ENCODE results near the gene GBF1.
"Not testable (repeated sequence)": the region's sequence is repeated elsewhere in the genome, so short reads cannot be mapped to it uniquely, and the experiment has no call there.

Gene GBF1

DNA sequence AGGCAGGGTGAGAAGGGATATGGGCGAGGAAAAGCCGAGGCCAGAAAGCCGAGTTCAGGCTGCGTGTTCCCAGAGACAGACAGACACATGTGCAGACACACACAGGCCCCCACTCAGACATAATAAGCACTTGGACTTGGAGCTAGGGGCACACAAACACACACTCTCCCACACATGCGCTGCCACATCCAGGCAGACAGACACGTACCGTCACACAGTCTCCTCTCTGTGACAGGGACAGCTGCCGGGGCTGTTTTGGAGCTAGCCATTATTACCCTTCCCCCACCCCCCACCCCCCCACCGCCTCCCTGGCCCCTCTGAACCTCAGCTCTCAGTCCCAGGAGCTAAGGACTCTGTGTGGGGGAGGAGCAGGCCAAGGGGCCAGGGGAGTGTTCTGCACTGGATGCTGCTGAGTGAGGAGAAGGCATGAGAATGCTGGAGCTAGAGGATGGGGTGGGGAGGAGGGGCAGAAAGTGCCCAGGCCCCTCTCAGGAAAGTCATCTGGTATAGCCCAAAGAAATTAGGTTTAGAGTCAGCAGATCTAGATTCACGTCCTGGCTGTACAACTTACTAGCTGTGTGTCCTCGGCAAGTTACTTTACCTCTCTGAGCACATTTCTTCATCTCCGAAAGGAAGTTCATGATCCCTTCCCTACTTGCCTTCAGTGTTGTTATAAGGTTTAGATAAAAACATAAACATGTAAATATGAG lies 10.3 kb upstream of the GBF1 start:
- DNase-seq, result no peak

DNA sequence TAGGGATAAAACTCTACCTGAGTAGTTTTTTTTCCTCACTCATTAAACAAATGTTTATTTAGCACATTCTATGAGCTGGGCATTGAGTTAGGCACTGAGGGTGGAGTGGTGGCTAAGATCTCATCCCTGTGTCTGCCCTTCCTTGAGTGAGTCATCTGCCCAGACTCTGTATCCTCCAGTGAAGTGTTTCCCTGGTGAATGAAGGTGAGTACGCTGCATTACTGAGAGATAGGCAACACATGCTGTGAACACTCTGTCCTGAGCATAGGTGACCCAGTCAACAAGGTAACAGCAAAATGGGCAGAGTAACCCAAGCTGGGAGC lies 9.8 kb upstream of the GBF1 start:
- no peak for DNase-seq

DNA sequence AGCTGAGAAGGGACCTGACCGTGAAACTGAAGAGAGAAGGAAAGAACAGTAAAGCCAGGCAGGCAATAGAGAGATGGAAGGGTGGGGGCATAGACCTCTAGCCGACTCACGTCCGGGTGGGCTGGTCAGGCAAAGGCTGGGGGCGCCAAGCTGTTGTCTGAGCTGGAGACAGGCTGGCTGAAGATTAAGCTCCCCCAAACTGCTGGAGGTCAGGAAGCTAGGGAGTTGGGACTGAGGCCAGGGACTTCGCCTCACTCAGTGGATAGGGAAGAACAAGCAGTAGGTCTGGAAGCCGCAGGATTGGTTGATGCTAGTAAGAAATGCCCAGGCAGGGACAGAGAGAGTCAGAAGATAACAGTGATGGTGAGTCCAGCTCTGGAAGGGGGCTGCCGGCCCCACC lies 9.3 kb upstream of the GBF1 start:
- DNase-seq, result no peak

DNA sequence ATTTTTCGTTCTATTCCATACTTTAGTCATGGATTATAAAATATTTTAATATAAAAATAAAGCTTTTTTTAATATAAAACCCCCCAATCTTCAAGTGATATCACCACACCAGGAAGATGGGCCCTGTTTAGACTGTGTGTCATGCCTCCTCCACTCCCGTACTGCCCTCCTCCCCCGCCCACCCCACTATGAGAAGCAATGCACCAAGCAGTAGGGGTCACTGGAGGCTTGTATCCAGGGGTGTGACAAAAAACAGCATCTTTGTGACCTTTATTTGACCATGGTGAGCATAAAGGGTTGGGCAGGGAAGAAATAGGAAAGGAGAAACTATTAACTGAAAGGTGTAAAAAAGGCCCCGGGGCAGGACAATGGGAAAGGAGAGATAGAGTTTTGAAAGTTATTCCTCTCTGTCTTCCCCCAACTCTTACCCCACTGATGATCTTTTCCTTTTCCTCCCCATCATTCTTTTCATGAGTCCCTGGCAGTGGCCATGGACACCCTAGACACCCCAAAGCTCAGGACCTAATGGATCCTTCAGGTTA lies 7.5 kb upstream of the GBF1 start:
- DNase-seq, result no peak

DNA sequence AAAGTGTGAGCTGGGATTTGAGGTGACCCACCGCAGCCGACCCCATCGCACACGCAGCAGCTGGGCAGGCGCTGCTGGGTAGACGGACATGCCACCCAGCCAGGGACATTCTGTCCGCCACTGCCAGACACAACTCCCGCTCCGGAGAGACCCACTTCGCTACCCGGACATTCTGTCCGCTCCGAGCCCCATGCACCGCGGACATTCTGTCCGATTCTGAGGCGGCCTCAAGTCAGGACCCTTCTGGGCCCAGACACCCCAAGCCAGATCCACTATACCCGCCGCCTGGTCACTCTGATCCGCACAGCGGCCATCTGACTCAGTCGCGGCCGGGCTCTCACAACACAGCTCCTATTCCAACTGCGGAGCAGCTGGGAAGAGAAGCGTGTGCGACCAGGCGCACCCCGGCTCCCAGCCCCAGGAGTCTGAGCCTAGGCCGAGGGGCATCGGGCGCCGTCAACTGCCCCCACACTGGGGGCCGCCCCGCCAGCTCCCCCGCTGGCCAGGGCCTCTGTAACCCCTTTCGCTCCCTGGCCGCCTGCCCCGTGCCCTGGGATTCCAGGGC lies 4.8 kb upstream of the GBF1 start:
- no peak for DNase-seq

DNA sequence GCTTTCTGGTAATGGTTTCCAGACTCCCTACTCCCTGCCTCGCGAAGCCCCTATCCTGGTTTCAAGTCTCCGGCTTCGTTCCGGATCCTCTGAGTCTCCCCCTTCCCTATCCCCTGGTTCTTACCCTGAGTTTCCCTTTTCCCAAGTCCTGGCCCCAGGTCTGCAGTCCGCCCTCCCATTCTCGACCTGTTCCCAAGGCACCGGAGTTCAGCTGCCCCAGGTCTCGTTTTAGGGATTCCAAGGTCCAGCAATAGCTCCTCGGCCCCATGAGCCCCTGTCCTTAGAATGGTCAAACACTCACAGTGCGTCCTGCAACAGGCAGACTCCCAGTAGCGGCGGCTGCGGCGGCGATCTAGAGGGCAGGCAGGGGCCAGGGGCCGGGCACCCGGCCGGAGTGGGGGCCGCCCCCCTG lies 4.3 kb upstream of the GBF1 start:
- no peak for DNase-seq

DNA sequence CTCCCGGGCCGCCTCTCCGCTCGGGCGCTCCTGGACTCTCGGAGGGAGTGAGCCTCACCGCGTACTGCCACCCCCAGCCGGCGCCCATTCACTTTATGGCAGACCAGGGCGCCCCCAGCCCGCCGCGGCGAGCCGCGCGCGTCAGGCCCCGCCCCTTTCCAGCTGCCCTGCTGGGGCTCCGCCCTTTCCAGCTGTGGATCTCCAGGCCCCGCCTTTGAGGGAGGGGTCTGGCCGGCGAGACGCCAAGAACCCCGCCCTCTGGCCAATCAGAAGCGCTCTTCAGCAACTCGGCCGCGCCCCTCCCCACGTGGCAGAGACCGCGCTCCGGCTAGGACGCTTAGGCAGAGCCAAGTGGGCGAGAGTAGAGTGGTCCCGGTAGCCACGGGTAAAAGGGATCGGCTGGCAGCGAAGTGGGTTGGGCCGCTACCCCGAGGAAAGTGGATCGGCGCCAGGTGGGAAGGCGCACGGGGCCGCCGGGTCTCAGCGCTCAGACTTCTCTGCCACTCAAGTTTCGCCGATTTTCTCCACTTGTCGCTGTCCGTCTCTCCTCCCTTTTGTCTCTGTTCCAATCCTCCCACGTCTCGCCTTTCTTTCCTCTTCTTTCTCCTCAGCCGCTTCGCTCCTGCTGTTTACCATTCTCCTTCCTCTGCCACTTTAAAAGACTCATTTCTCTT lies 3.8 kb upstream of the GBF1 start, which contains the start of gene PITX3:
Gene PITX3, minus strand, starts transcription at position 69 of the 674 bp plus-strand sequence. CDS start 9,432 bp downstream, outside the sequence.
- DNase-seq, result no peak

DNA sequence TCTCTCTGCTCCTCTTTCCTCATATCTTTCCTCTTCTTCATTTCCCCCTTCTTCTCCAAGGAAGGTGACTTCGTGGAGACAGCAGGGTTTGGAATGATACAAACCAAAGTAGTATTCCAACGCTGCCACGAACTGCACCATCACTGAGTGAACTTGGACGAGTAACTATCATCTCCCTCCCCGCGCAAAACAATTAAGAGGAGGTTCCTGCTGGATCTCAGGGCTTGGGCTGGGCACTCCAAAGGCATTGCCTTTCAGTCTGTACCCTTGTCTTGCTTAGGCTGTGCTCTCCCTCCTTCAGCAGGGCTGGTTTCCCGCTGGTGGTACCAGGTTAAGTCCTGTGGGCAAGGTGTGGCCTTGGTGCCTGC lies 3.2 kb upstream of the GBF1 start:
- DNase-seq, result no peak

DNA sequence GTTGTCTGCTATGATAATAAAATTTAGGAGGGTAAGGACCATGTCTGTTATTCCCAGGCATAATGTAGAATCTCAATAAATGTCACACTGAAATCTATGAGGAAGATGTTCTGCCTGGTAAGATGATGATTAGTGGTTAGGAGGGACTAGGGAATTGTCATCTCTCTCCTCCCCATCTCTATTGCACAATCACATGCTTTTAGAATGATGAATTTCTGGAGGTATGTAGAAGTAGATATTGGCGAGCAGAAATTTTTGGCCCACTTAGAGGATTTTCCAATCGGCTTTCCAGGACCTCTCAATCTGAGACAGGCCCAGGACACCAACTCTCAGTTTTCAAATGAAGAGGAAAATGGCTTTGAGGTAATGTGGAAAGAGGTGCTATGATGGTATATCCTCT lies 2.0 kb upstream of the GBF1 start:
- no peak for DNase-seq

DNA sequence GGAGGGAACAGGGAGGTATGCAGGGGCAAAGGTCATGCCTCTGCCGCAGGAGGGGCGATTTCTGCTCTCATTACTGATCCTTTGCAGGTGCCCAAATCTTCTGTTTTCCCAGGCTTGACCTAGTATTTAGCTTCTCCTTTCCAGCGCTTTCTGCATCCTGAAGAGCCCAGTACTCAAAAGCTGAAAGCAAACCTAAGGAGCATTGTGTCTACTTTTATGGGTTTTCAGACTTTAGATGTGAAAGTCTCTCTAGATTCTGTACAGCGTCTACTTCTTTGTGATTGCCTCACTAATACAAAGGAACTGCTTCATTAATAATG lies 560 bp downstream of the GBF1 start:
- DNase-seq, result no peak

DNA sequence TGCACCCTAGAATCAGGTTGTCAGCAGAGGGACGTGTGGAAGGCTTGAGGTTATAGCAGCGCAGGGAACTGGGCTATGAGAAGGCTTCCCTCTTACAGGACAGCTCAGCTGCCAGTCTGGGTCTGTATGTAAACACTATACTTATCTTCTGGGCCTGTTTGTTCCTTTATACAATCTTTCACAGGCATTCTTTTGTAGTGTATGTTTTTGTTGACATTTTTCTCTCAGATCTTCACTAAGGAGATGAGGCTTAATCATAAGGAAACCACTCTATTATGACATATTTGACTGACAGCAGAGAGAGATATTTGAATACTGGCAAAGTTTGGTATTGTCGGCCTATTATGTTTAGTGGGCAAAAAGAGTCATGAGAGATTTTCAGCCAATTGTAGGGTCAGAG lies 929 bp downstream of the GBF1 start:
- no peak for DNase-seq

DNA sequence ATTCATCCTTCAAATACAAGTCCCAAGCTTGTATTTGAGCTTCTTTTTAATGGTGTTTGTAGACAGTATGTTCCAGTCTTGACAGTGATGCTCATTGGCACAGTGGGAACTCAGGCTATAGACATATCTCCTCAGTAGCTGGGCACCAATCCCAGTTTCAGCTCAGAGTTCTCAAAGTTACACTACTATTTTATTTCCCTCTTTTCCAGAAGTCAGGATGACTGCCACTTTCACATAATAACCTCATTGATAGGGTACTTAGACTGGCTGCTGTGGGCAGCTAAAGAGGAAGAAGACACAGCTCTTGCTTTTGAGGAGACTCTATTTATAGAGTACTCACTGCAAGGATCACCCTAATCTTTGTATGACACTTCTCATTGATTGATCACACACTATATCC lies 2.4 kb downstream of the GBF1 start:
- DNase-seq, result no peak

DNA sequence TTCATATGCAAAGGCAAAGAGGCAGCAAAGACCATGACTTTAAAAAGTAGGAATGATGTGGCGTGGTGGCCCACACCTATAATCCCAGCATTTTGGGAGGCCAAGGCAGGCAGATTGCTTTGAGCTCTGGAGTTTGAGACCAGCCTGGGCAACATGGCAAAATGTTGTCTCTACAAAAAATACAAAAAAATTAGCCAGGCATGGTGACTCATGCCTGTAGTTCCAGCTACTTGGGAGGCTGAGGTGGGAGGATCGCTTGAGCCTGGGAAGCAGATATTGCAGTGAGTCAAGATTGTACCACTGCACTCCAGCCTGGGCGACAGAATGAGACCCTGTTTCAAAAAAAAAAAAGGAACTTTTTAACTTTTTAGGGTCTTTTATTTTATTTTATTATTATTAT lies 7.2 kb downstream of the GBF1 start:
- DNase-seq, result not testable (repeated sequence)

DNA sequence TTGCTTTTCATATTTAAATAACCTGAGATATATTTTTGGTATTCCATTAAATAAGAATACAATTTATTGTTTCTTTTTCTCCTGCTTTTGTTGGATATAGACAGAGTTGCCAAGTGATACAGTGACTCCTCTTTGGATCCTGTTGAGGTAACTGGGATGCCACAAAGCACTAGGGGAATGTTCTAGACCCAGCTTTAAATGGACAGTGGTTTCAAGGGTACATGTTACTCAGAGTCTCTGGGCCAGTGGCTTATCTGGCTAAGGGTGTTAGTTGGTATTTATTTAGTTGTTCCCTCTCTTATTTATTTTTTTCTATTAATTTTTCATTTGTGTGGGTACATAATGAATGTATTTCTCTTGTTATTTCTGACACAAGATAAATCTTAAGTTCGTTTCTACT lies 9.1 kb downstream of the GBF1 start:
- no peak for DNase-seq

DNA sequence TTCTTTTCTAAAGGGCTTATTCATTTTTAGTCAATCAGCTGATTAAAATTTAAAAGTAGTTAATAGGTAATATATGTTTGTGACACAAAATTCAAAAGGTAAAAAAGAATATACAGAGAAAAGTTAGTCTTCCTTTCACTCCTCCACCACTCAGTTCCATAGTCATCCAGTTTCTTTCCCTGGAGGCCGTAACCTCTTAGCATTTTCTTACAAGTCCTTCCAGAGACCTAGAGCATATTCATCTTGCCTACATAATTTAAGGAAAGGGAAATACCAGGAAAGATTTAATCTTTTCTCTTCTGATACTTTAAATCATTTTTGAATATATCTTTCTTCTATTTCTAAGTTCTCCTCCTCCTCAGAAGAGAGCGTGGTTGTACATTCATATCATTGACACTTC lies 10.1 kb downstream of the GBF1 start:
- no peak for DNase-seq

DNA sequence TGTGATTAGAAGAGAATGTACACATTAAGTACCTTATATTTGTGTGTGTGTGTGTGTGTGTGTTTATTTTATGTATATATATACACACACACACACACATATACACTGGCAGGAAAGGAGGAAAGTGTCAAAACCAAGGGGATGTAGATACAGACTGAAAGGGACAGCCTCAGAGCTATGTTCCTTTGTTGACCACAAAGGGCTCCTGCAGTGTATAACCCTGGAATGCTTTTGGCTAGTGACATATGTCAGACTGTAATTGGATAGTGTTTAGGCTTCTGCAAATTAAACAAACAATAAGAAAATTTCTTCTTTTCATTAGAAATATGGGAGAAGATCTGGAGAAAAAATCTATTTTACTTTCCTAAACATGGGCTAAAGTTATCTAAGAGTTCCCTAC lies 15.9 kb downstream of the GBF1 start:
- no peak for DNase-seq

DNA sequence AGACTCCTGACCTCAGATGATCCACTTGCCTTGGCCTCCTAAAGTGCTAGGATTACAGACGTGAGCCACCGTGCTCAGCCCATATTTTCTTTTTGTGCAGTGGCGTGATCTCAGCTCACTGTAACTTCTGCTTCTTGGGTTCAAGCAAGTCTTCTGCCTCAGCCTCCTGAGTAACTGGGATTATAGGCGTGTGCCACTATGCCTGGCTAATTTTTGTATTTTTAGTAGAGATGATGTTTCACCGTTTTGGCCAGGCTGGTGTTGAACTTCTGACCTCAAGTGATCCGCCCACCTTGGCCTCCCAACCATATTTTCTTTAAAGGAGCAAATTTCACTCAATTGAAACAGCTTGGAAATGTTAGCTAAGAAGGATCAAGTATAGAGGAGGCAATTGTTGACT lies 16.5 kb downstream of the GBF1 start:
- no peak for DNase-seq

DNA sequence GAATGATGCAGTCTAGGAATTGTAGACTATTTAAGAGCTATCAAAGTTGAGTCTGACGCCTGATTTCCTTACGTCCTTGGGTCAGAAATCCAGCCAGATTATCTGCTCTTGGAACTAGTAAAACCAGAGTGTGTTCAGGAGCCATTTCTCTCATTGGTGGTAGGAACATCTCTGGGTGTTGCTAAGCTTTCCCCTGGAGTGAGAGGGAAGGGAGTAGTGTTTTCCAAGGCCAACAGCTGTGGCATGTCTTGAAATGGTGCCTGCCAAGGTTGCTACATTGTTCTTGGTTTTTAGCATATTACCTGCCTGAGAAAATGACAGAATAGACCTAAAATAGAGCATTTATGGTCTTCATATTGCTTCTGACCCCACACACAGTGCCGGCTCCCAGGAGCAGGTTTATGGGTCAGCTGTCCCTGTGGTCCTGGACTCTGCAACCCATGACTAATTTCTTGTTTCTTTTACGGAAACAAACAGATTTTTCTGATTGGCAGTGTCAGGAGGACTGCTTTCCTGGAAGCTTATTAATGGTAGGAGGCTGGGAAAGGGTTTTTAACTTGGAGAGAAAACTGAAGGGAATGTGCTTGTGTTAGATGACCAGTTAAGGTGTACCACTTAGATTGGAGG lies 17.5 kb downstream of the GBF1 start:
- no peak for DNase-seq

DNA sequence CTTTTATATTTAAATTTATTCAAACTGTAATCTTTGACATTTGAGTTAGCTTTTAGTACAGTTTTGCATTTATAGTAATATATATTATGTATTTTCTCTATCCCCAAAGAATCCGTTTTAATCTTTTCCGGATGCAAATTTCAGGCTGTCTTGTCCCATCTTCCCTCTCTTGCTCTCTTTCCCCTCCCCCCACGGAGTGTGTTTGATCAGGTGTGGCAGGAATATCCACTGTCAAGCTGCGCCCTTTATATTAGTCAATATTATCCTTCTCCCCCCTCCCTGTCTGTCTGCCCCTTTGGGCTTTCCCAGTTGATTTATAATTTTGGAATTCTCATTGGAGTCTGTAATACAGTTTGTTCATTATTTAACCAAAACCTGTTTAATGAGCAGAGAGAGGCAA lies 19.0 kb downstream of the GBF1 start:
- no peak for DNase-seq

DNA sequence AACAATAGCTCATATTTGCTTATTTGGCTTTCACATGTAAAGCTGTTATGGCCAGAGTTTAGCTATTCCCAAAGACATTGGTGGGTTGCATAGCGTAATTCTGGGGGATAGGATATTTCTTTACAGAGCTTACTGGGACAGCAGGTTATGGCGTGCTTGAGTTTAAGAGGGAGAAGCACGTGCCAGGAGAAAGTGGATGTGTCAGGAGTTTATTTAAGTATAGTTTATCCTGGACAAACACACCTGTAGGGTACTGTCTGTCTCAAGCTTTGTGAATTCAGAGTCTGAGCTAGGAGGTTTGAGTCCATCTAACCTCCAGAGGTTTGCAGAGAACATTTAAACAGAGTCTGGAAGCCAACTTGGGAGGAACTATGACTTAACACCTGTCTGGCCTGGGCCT lies 21.3 kb downstream of the GBF1 start:
- DNase-seq, result no peak

DNA sequence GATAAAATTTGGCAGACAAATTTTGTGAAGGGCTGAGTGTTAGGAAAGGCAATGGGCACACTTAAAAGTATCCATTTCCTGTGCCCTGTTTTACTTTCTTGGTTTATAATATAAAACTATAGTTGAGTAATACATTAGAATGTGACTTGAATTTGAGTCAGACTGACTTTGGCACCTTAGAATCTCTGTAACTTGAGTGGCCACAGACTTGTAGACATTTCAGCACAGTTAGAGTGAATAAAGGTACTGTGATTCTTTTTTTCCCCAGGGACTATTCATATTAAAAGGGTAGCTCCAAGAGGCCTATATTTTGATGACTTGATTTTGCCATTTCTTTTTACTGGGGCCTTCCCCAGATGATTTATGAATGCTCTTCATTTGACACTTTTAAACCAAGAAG lies 22.4 kb downstream of the GBF1 start:
- no peak for DNase-seq

DNA sequence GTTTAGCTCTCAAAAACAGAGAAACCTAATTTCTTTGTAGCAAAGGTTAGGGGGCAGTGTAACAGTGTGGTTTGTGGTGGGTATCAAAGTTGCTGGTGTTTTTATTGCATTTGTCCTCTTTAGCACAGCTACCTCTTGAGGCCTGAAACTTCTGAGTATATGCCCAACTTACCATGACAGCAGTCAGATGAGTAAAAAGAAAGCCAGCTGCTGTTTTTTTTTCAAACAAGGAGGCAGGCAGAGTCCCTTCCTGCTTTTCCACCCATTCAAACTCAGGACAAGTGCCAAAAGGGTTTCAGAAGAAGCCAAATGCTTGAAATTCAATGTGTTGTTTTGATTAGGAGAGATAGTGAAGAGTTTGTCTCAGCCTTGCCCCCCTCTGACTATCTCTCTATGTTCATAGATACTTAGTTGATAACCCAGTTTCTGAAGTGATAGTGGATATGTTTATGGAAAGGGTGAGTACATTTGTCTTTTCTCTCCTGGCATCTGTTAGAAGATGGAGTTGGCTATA lies 23.1 kb downstream of the GBF1 start:
- no peak for DNase-seq

DNA sequence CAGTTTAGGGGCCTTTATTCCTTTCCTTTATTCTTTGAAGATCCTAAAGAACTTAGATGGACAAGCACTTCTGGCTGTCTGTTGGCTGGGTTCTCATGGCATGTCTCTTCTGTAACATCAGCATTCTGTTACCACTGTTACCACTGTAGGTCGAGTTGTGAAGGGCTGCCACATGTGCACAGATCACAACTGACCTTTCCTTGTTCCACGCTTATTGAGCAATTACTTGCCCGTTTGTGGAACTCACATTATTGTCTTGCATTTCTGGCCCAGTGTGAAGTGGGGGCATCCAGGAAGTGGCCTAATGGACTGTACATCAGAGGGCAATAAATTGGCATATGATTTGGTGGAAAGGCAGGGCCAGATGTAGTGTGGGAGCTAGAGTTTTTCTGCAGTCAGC lies 23.7 kb downstream of the GBF1 start:
- DNase-seq, result no peak

DNA sequence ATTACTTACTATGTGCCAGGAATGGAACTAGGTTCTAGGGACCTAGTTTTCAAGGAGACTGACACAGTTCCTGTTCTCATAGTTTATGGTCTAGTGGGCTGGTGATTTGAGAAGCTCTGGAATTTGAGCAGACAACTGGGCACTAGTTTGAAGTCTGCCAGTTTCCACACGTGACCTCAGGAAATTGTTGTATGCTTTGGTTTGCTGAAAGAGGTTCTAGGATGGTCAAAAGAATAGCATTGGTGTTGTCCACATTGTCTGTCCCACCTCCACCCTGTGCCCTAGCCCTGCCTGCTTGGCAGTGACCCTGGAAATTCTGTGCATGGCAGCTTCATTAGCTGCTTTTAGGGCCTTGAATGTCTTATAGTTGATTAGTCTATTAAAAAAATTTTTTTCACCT lies 28.7 kb downstream of the GBF1 start:
- no peak for DNase-seq

Measured in cerebellar nuclear complex (tissue), 1 donor.